CD4-positive, CD25-positive, alpha-beta regulatory T cell (primary cell): ENCODE data around the gene GRIK1. TPM values are rescaled to one million over a fixed set of nuclear protein-coding genes. Genes with fewer than 3 reads are reported as not detected.

Source experiments
- ATAC-seq, 2 donors: fragments of 150-1000 bp; cut with Tn5 transposase; one replicate each; pipeline ENCODE4 v1.10.0; 2021; ENCODE audit warnings: low read depth in 2 of 2, moderate number of reproducible peaks in 2 of 2, moderate library complexity in 1 of 2
- DNase-seq, 3 donors: peaks; one replicate each; pipeline versions ENCODE4 v3.0.0 to v3.0.0-alpha.2; 2012 to 2022; ENCODE audit warnings: mixed read lengths in 1 of 3
- H3K27ac ChIP-seq: one replicate; pipeline ENCODE4 v1.7.0; 2013; ENCODE audit warnings: mild to moderate bottlenecking, low read length; ENCODE audit not compliant: insufficient read depth, poor library complexity, severe bottlenecking
- H3K27me3 ChIP-seq: one replicate; pipeline ENCODE4 v1.7.0; 2013; ENCODE audit warnings: low read length; ENCODE audit not compliant: control insufficient read depth, insufficient read depth
- H3K36me3 ChIP-seq: one replicate; pipeline ENCODE4 v1.7.0; 2013; ENCODE audit warnings: mild to moderate bottlenecking, low read length, moderate library complexity; ENCODE audit not compliant: control insufficient read depth, insufficient read depth
- H3K4me1 ChIP-seq: 2 replicates; pipeline ENCODE4 v1.7.0; 2013; ENCODE audit warnings: mild to moderate bottlenecking, low read length; ENCODE audit not compliant: insufficient read depth, control insufficient read depth, poor library complexity, severe bottlenecking
- H3K4me3 ChIP-seq: one replicate; pipeline ENCODE4 v1.7.0; 2013; ENCODE audit warnings: low read depth, mild to moderate bottlenecking, low read length, moderate library complexity
- H3K9me3 ChIP-seq, 2 experiments: 1 replicate in 1 of 2; 2 replicates in 1 of 2; pipeline ENCODE4 v1.7.0; 2013; ENCODE audit warnings: low read length in 2 of 2, mild to moderate bottlenecking in 1 of 2, moderate library complexity in 1 of 2; ENCODE audit not compliant: control insufficient read depth in 2 of 2
- H3K27ac Mint-ChIP-seq, 3 donors: one replicate each; pipeline ENCODE4 v1.8.0; 2020 to 2022; ENCODE audit warnings: mild to moderate bottlenecking in 3 of 3, mixed read lengths in 3 of 3, moderate library complexity in 2 of 3
- H3K27me3 Mint-ChIP-seq: one replicate; pipeline ENCODE4 v1.8.0; 2022; ENCODE audit warnings: mild to moderate bottlenecking, mixed read lengths
- H3K36me3 Mint-ChIP-seq: one replicate; pipeline ENCODE4 v1.8.0; 2020; ENCODE audit warnings: mixed read lengths
- H3K4me1 Mint-ChIP-seq, 4 donors: one replicate each; pipeline ENCODE4 v1.8.0; 2020 to 2022; ENCODE audit warnings: mixed read lengths in 4 of 4, mild to moderate bottlenecking in 1 of 4
- H3K4me3 Mint-ChIP-seq, 4 donors: one replicate each; pipeline ENCODE4 v1.8.0; 2020 to 2022; ENCODE audit warnings: mild to moderate bottlenecking in 4 of 4, mixed read lengths in 4 of 4, moderate library complexity in 3 of 4
- H3K9me3 Mint-ChIP-seq, 7 donors: one replicate each; pipeline ENCODE4 v1.8.0; 2020 to 2022; ENCODE audit warnings: mixed read lengths in 7 of 7, mild to moderate bottlenecking in 3 of 7, moderate library complexity in 2 of 7
- polyA plus RNA-seq, 4 donors: library from polyadenylated mRNA; unstranded; fragments of 300-500 nt; fragmentation: Illumina TruSeq; gene quantifications; one replicate each; pipeline ENCODE4 v1.2.3, GENCODE V29; 2021
- total RNA-seq: library from RNA; stranded (reverse); gene quantifications from one replicate; pipeline ENCODE4 v1.2.3, GENCODE V29; 2022

The GRIK1 gene
- total and polyA plus RNA-seq, 5 donors from 2014 or later = 0.06 TPM; not detected in 4

GRCh38 chr21:29643289-29643688 lies 296.5 kb downstream of the GRIK1 start:
- H3K9me3 Mint-ChIP-seq = peaks cover 0 to 4% (median 0%) of the 10 kb centered on the region in 7 donors
- no peak overlapping the region for H3K27ac ChIP-seq

DNA sequence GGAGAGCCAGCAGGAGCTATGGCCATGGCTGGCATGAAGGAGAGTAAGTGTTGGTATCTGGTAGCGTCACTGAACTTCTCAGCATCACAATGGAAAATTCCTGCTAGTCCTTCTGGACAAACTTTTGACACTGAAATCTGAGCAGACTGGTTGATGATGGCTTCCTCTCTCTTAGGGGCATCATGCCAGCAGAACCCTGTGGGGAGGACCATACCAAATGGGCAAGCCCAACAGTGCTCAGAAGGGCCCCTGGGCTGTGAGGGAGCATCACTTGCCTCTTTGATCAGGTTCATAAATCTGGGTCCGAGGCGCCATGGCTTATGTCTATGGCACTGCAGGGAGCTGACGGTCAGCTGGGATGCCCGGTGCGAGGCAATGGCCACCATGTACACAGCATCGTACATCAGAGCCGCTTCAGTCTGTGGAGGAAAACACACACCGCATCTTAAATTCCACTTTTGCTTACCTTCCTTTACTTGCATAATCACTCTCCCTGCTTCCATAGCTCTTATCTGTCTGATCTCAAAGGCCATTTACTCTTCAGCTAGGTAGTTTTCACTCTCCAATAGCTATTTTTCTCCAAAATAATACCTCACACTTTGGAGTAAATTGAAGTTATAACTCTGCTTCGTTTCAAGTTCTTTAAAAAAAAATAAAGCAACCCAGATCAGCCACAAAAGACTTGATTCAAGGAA lies 297.1 kb downstream of the GRIK1 start:
- Mint-ChIP-seq H3K36me3 (no peaks in the 10 kb centered on the region), H3K27me3 (no peaks in the 10 kb centered on the region)

More at GRCh38 chr21:29643289-29643688, 296.5 kb downstream of the GRIK1 start:
- no peaks in the 10 kb centered on the region for H3K36me3 Mint-ChIP-seq
- no peaks in the 10 kb centered on the region for H3K9me3 ChIP-seq
- H3K27me3 Mint-ChIP-seq = no peaks in the 10 kb centered on the region
- H3K27me3 ChIP-seq = no peaks in the 10 kb centered on the region
- ATAC-seq (no peak), DNase-seq (no peak)
- H3K4me3 Mint-ChIP-seq = no peak overlapping the region
- no peak overlapping the region for H3K27ac Mint-ChIP-seq
- no peaks in the 10 kb centered on the region for H3K4me1 ChIP-seq
- no peaks in the 10 kb centered on the region for H3K36me3 ChIP-seq
- H3K4me1 Mint-ChIP-seq = peaks cover 0 to 3% (median 0%) of the 10 kb centered on the region in 4 donors
- no peak overlapping the region for H3K4me3 ChIP-seq

DNA sequence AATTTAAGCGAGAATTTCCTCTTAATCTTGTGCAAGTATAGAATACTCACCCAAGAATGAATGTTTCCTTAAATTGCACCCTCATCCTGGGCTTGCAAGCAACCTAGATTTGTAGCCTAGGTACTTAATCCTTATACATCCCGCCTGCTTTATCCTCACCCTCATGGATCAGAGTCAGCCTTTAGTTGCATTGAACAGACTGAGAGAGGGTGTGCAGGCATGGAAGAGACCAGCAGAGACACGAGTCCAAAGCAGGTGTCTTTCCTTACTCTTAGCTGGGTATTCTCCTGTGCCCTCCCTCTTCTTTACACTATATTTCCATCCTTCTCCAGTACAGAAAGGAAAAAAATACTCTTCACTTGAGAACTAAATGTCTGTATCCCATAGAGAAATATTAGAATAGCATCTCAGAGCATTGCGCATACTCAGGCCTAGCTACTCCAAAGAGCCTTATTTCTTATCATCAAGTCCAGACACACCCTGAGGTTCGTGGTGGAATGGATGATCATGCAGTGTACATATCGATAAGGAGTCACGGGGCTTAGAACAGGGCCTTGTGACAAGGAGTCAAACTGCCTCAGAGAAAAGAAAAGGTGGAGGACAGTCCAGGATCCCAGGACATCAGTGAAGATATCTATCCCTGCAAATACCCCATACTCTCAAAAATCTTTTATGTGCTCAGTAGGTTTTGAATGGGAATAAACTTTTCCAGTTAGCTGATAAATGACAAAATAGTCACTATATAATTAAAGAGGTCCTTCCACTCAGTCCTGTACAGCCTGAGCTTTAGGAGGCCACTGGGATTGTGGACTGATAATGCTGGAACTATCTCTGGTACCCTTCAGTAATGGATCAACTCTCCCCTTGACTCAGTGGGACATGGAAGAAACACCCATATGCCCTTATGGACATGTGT lies 297.9 kb downstream of the GRIK1 start:
- Mint-ChIP-seq H3K36me3 (no peaks in the 10 kb centered on the region), H3K9me3 (peaks cover 0 to 4% (median 0%) of the 10 kb centered on the region in 7 donors), H3K27me3 (no peaks in the 10 kb centered on the region), H3K4me1 (peaks cover 0 to 3% (median 0%) of the 10 kb centered on the region in 4 donors), H3K27ac (no peak overlapping the region), H3K4me3 (no peak overlapping the region)
- ATAC-seq (no peak), DNase-seq (no peak)
- Histone ChIP-seq H3K4me3 (no peak overlapping the region), H3K36me3 (no peaks in the 10 kb centered on the region), H3K9me3 (no peaks in the 10 kb centered on the region), H3K4me1 (no peaks in the 10 kb centered on the region), H3K27me3 (no peaks in the 10 kb centered on the region), H3K27ac (no peak overlapping the region)

More for the DNA sequence above, 297.1 kb downstream of the GRIK1 start:
- H3K9me3 Mint-ChIP-seq = peaks cover 0 to 4% (median 0%) of the 10 kb centered on the region in 7 donors
- H3K27ac Mint-ChIP-seq = no peak overlapping the region
- peaks cover 0 to 3% (median 0%) of the 10 kb centered on the region in 4 donors for H3K4me1 Mint-ChIP-seq
- Histone ChIP-seq H3K4me1 (no peaks in the 10 kb centered on the region), H3K36me3 (no peaks in the 10 kb centered on the region), H3K27me3 (no peaks in the 10 kb centered on the region), H3K9me3 (no peaks in the 10 kb centered on the region), H3K4me3 (no peak overlapping the region), H3K27ac (no peak overlapping the region)
- ATAC-seq = no peak
- H3K4me3 Mint-ChIP-seq = no peak overlapping the region
- DNase-seq = no peak

- ATAC-seq (no peak), DNase-seq (no peak)
- no peak overlapping the region for H3K4me3 Mint-ChIP-seq
Observed at GRCh38 chr21:29641001-29641634, 298.7 kb downstream of the GRIK1 start.

GRCh38 chr21:29640080-29640508 lies 299.7 kb downstream of the GRIK1 start:
- no peak overlapping the region for H3K27ac Mint-ChIP-seq
- no peaks in the 10 kb centered on the region for H3K27me3 ChIP-seq
- H3K4me1 ChIP-seq = no peaks in the 10 kb centered on the region
- H3K36me3 Mint-ChIP-seq = no peaks in the 10 kb centered on the region
- H3K4me3 ChIP-seq = no peak overlapping the region
- no peaks in the 10 kb centered on the region for H3K9me3 ChIP-seq
- no peak for DNase-seq
- no peaks in the 10 kb centered on the region for H3K36me3 ChIP-seq
- no peak overlapping the region for H3K27ac ChIP-seq
- H3K27me3 Mint-ChIP-seq = no peaks in the 10 kb centered on the region
- peaks cover 0 to 3% (median under 1%) of the 10 kb centered on the region in 4 donors for H3K4me1 Mint-ChIP-seq
- peaks cover 0 to 4% (median 0%) of the 10 kb centered on the region in 7 donors for H3K9me3 Mint-ChIP-seq
- no peak for ATAC-seq
- no peak overlapping the region for H3K4me3 Mint-ChIP-seq

More at GRCh38 chr21:29641001-29641634, 298.7 kb downstream of the GRIK1 start:
- peaks cover 0 to 4% (median 0%) of the 10 kb centered on the region in 7 donors for H3K9me3 Mint-ChIP-seq
- H3K27me3 Mint-ChIP-seq = no peaks in the 10 kb centered on the region
- H3K27ac ChIP-seq = no peak overlapping the region
- H3K36me3 Mint-ChIP-seq = no peaks in the 10 kb centered on the region
- H3K9me3 ChIP-seq = no peaks in the 10 kb centered on the region
- no peaks in the 10 kb centered on the region for H3K4me1 ChIP-seq
- no peaks in the 10 kb centered on the region for H3K36me3 ChIP-seq
- H3K4me3 ChIP-seq = no peak overlapping the region
- peaks cover 0 to 3% (median 0%) of the 10 kb centered on the region in 4 donors for H3K4me1 Mint-ChIP-seq
- no peak overlapping the region for H3K27ac Mint-ChIP-seq
- H3K27me3 ChIP-seq = no peaks in the 10 kb centered on the region

DNA sequence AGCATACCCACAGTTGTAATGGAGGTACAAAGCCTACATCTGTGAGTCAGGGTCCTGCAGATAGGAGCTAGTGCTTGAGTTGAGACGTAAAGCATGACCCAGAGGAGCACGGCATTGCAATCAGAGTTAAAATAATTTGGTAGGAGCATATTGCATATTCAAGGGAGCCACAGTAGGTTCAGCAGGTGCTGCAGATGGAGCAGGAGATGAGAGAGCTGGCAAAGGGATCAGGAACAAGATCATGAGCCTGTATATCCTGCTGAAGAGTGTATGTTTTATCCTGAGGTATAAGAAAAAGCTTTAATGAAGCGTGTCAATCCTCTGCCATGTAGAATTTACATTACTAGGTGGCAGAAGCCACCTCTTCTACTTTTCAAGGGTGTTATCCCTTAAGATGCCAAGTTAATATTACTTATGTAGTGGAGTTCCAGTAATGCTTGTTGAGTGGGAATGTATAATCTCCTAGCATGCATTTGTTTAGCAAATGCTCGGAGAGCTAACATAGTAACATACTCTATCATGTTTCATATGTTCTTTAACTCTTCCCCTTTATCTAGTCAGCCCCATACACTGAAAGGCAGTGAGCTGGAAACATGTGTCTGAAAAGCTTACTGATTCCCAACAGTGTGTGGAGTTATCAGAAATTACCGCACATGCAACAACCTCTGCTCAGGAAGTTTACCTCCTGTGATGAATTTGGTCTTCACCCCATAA lies 300.3 kb downstream of the GRIK1 start:
- no peak overlapping the region for H3K4me3 ChIP-seq
- DNase-seq (no peak), ATAC-seq (no peak)
- peaks cover 0 to 4% (median 0%) of the 10 kb centered on the region in 7 donors for H3K9me3 Mint-ChIP-seq
- no peak overlapping the region for H3K27ac Mint-ChIP-seq
- no peaks in the 10 kb centered on the region for H3K4me1 ChIP-seq
- H3K4me1 Mint-ChIP-seq = peaks cover 0 to 3% (median under 1%) of the 10 kb centered on the region in 4 donors
- H3K27me3 ChIP-seq = no peaks in the 10 kb centered on the region
- H3K4me3 Mint-ChIP-seq = no peak overlapping the region
- H3K27ac ChIP-seq = no peak overlapping the region
- H3K36me3 ChIP-seq = no peaks in the 10 kb centered on the region
- no peaks in the 10 kb centered on the region for H3K9me3 ChIP-seq
- H3K27me3 Mint-ChIP-seq = no peaks in the 10 kb centered on the region
- peaks cover 1% of the 10 kb centered on the region for H3K36me3 Mint-ChIP-seq

DNA sequence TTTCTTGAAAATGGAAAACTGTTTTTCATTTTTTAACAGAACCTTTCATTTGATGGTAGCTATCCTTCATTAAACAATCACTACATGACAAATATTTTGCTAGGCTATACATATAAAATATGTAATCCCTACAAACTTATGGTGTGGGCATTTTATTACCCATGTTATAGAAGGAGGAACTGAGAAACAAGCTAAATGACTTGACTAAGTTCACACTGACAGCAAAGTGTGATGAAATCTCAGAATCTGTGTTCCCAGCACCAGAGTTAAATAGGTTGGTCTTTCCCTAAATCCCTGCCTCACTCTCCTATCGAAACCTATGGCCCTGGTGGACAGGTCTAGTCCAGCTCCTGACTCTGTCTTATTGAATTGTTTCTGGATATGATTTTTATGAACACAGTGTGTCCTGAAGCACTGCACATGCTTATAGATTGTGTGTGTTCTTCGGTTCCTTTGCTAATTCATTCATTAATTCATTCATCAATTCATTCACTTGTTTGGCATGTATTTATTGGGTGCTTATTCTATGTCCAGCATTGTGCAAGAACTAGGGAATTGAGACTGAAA lies 301.0 kb downstream of the GRIK1 start:
- H3K4me3 ChIP-seq = no peak overlapping the region
- Mint-ChIP-seq H3K27me3 (no peaks in the 10 kb centered on the region), H3K27ac (no peak overlapping the region), H3K4me1 (peaks cover 0 to 3% (median under 1%) of the 10 kb centered on the region in 4 donors), H3K9me3 (peaks cover 0 to 4% (median 0%) of the 10 kb centered on the region in 7 donors), H3K36me3 (peaks cover 3% of the 10 kb centered on the region), H3K4me3 (no peak overlapping the region)
- no peak for DNase-seq
- no peaks in the 10 kb centered on the region for H3K36me3 ChIP-seq
- H3K27ac ChIP-seq = no peak overlapping the region
- no peaks in the 10 kb centered on the region for H3K4me1 ChIP-seq
- H3K9me3 ChIP-seq = no peaks in the 10 kb centered on the region
- H3K27me3 ChIP-seq = no peaks in the 10 kb centered on the region
- no peak for ATAC-seq
